ENCODE results near the gene FCGR3B.
"Not testable (repeated sequence)": the region's sequence is repeated elsewhere in the genome, so short reads cannot be mapped to it uniquely, and the experiment has no call there.

FCGR3B gene

DNA sequence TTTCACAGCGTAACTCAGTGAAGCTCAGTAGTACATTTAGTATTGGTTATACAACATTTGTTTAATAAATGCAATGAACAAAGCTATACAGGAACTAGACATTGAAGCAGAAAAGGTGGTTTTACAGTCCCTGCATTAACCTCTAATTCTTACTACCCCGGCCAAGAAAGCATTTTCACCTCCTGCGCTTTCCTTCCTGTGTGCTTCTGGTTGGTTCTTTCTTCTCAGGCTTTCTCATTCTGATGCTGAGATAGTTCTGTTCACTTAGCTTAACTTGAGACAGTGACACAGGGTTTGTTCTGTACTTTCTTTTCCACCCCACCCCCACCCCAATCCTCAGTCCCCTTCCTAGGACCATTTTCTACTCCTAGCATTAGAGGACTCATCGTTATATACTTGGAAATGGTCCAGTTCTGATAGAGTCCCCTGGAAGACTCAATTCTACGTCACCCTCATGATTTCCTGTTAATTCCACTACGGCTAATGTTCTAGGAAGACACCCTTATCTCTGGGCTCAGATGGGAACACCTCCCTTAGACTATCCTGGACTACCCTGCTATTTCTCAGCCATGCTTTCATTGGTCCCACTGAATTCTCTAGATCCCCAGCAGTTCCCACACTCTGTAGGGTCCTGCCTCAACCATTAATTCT, 7.5 kb downstream of the FCGR3B start:
- DNase-seq (ENCODE audit: extremely low spot score); CTCF ChIA-PET; POLR2A ChIA-PET: not testable (repeated sequence)

GRCh38 chr1:161622054-161622453, 8.9 kb downstream of the FCGR3B start:
- POLR2A ChIA-PET; CTCF ChIA-PET; DNase-seq (ENCODE audit: extremely low spot score): not testable (repeated sequence)

GRCh38 chr1:161621181-161622000, 9.6 kb downstream of the FCGR3B start:
- peak; percentile 58 for DNase-seq (ENCODE audit: extremely low spot score)
- CTCF ChIA-PET, POLR2A ChIA-PET: not testable (repeated sequence)
- TF ChIP-seq L3MBTL2 (conservative IDR thresholded peaks at IDR 0.05) = peak; percentile 13; the same call in 1 of the 2 replicates

DNA sequence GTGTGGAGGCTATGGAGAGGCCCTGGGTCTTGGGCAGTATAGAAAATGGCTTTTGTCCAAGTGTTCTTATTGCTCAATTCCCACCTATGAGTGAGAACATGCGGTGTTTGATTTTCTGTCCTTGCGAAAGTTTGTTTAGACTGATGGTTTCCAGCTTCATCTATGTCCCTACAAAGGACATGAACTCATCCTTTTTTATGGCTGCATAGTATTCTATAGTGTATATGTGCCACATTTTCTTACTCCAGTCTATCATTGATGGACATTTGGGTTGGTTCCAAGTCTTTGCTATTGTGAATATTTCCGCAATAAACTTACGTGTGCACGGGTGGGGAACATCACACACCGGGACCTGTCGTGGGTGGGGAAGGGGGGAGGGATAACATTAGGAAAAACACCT, 10.6 kb downstream of the FCGR3B start:
- DNase-seq (ENCODE audit: extremely low spot score); POLR2A ChIA-PET; CTCF ChIA-PET: not testable (repeated sequence)
- TF ChIP-seq L3MBTL2 (conservative IDR thresholded peaks at IDR 0.05) = 0 out of 2 replicates have a peak, but pooled peaks have one; percentile 14

- POLR2A ChIA-PET; DNase-seq (ENCODE audit: extremely low spot score); CTCF ChIA-PET: not testable (repeated sequence)
Observed at GRCh38 chr1:161618517-161618916, 12.5 kb downstream of the FCGR3B start.

- CTCF ChIA-PET; POLR2A ChIA-PET; DNase-seq (ENCODE audit: extremely low spot score): not testable (repeated sequence)
Observed at GRCh38 chr1:161616417-161616816, 14.6 kb downstream of the FCGR3B start.

DNA sequence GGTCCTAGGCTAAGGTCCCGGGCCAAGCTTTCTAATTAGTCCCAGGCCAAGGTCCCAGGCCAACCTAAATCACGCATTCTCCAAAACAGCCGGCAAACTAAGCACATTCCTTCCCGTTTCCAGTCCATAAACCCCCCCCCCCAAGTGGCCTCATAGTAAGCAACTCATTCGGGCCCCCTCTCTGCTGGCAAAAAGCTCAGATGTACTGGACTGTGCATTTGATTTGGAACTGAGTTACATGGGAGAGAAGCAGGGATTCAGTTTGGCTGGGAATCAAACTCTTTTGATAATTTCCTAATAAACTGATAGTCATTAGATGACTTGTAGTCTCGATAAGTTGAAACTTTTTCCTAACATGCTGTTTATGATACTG, 17.8 kb downstream of the FCGR3B start:
- CTCF ChIA-PET; POLR2A ChIA-PET; DNase-seq (ENCODE audit: extremely low spot score): not testable (repeated sequence)

DNA sequence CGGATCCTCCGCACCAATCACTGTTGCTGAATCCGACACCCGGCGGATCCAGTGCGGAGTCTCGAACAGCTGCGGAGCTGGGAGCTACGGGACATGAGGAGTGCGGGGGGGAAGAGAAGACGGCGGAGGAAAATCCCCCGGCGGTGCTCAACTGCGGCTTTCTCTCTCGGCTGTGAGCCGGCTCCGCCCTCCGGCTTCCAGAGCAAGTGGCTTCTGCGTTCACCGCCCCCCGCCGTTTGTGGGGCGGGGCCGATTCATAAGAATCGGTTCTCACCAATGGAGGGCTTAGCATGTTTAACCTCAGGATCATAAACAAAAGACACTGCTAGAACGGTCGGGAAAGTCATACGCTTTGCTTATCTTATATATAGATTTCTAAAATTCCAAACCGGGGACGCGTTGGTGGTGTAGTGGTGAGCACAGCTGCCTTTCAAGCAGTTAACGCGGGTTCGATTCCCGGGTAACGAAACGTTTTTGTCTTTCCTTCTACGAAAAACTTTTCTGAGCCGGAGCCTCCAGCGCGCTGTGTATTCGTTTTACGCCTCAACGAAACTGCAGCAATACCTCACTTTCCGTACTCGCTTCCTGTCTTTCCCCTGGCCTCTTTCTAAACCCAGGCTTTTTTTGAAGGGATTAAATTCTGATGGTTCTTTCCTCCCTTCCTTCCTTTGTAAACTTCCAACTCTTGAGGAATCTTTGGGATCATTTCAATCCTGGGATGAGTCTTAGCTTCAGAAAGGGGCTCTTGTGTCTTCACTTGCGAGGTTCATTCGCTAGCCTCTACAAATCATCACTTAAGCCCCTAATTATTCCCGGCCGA, 18.4 kb downstream of the FCGR3B start:
- POLR2A ChIA-PET = not testable (repeated sequence)
- CTCF ChIA-PET = interaction anchor here (1.8 kb wide), 1 partner anchor 114 kb away, joined by 3 read pairs; no protein-coding TSS in a partner anchor
- peak; percentile 82 for DNase-seq (ENCODE audit: extremely low spot score)

DNA sequence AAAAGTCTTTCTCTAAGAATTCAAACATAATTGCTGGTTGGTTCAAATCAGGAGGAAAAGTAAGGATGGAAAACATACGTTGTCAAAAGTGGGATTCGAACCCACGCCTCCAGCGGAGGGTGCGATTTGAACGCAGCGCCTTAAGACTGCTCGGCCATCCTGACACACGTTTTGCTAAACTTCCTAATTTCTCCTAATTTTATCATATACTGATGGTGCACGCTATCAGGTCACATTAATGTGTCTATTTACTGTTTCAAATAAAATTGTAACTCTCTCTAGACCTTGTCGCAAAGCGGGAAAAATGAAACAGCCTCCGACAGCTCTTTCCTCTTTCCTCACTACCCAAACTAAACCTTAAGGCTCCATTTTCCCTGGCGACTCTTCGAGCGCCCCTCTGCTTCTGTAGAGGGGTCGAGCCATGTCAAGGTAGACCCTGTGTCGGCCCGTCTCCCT, 19.1 kb downstream of the FCGR3B start:
- CTCF ChIA-PET = interaction anchor here (1.8 kb wide), 1 partner anchor 114 kb away, joined by 3 read pairs; no protein-coding TSS in a partner anchor
- 0 out of 2 replicates have a peak, but pooled peaks have one; percentile 19 for TF ChIP-seq L3MBTL2 (conservative IDR thresholded peaks at IDR 0.05)
- DNase-seq (ENCODE audit: extremely low spot score) = peak; percentile 48
- POLR2A ChIA-PET = not testable (repeated sequence)

- DNase-seq (ENCODE audit: extremely low spot score); POLR2A ChIA-PET; CTCF ChIA-PET: not testable (repeated sequence)
Observed at GRCh38 chr1:161610198-161610597, 20.8 kb downstream of the FCGR3B start.

GRCh38 chr1:161606541-161607336, 24.2 kb downstream of the FCGR3B start:
- POLR2A ChIA-PET; CTCF ChIA-PET; DNase-seq (ENCODE audit: extremely low spot score): not testable (repeated sequence)

- CTCF ChIA-PET; POLR2A ChIA-PET; DNase-seq (ENCODE audit: extremely low spot score): not testable (repeated sequence)
Observed at GRCh38 chr1:161605762-161606540, 25.0 kb downstream of the FCGR3B start.

GRCh38 chr1:161605024-161605423, 26.0 kb downstream of the FCGR3B start:
- CTCF ChIA-PET; POLR2A ChIA-PET; DNase-seq (ENCODE audit: extremely low spot score): not testable (repeated sequence)

DNA sequence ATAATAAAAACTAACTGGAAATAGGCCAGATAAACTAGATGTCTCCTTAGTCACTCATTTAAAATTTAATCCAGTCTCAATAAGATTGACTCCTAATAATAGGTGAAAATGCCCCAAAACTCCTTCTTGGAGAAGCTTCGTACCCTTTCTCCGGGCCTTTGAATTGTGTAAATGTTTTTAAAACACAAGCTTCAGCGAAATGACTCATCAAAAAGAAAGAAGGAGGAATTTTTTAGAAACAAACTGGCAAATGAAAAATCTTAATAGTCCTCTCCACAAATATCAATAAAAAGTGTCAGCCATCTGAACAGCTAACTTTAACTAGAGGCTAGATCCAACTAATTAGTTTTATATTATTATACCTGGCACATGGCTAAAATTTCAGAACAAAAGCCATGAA, 33.9 kb downstream of the FCGR3B start:
- POLR2A ChIA-PET; CTCF ChIA-PET; DNase-seq (ENCODE audit: extremely low spot score): not testable (repeated sequence)

- CTCF ChIA-PET = not testable (repeated sequence)
Observed at GRCh38 chr1:161595583-161595982, 35.4 kb downstream of the FCGR3B start.

GRCh38 chr1:161595173-161595572, 35.8 kb downstream of the FCGR3B start:
- CTCF ChIA-PET; DNase-seq (ENCODE audit: extremely low spot score); POLR2A ChIA-PET: not testable (repeated sequence)

More at GRCh38 chr1:161595583-161595982, 35.4 kb downstream of the FCGR3B start:
- DNase-seq (ENCODE audit: extremely low spot score); POLR2A ChIA-PET: not testable (repeated sequence)
